ENCODE results near the gene EPHB2.

DNA sequence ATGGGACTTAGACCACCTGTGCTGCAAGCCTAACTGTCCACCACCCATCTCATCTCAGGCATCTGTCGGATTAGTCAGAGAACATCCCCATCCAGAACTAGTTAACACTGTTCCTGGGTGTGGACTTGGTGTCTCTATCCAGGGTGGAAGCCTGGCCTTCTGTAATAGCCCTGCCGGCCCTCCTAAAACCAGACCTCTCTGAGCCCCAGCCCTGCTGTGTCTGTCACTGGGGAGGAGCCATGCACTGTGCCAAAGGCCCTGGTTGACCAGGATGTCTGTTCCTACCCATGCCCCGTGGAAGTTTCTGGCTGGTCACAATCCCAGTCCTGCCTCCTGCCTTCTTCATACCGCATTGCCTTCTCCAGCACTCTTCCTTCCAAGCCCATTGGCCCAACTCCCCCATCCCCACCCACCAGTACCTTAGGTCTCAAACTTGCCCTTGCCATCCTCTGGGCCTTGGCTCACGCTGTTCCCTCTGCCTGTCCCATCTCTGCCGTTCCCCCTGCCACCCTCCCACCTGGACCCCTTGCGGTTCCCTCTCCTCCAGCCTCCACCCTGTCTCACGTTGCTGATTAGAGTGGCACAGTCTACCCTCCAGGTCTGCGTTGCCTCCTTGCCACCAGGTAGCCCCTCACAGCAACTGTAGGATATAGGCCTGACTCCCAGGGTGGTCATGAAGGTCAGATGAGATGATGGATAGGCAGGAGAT is 105.6 kb downstream of the EPHB2 start:
- TF ChIP-seq, protein P1, sequence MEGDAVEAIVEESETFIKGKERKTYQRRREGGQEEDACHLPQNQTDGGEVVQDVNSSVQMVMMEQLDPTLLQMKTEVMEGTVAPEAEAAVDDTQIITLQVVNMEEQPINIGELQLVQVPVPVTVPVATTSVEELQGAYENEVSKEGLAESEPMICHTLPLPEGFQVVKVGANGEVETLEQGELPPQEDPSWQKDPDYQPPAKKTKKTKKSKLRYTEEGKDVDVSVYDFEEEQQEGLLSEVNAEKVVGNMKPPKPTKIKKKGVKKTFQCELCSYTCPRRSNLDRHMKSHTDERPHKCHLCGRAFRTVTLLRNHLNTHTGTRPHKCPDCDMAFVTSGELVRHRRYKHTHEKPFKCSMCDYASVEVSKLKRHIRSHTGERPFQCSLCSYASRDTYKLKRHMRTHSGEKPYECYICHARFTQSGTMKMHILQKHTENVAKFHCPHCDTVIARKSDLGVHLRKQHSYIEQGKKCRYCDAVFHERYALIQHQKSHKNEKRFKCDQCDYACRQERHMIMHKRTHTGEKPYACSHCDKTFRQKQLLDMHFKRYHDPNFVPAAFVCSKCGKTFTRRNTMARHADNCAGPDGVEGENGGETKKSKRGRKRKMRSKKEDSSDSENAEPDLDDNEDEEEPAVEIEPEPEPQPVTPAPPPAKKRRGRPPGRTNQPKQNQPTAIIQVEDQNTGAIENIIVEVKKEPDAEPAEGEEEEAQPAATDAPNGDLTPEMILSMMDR (IDR thresholded peaks at IDR 0.05), result no peak
- TF ChIP-seq POLR2A (IDR thresholded peaks at IDR 0.05), result no peak
